ACC112 (cell line): ENCODE results near the gene ZDHHC24.
A peak's percentile ranks its signal among the peaks of the same experiment; 100 is the strongest.
"Not testable (repeated sequence)": the region's sequence is repeated elsewhere in the genome, so short reads cannot be mapped to it uniquely, and the experiment has no call there.

Source experiments
- H2AFZ ChIP-seq: fragments of 200-600 bp; sonication (generic); one replicate; pipeline ENCODE4 v1.6.0; 2017; ENCODE audit warnings: antibody characterized with exemption, low read length; ENCODE audit not compliant: unreplicated experiment
- H3K27ac ChIP-seq: fragments of 200-600 bp; sonication (generic); 2 replicates; pipeline ENCODE4 v1.5.1; 2014; ENCODE audit warnings: low read depth, mild to moderate bottlenecking, antibody characterized with exemption, low read length, moderate library complexity
- H3K27me3 ChIP-seq: fragments of 200-600 bp; sonication (generic); 2 replicates; pipeline ENCODE4 v1.6.1; 2014; ENCODE audit warnings: mild to moderate bottlenecking, antibody characterized with exemption, low read length, moderate library complexity, mixed read lengths; ENCODE audit not compliant: insufficient read depth
- H3K36me3 ChIP-seq: fragments of 200-600 bp; sonication (generic); 2 replicates; pipeline ENCODE4 v1.6.1; 2016; ENCODE audit warnings: mild to moderate bottlenecking, antibody characterized with exemption, low read length, moderate library complexity, mixed read lengths; ENCODE audit not compliant: insufficient read depth
- H3K4me1 ChIP-seq: fragments of 200-600 bp; sonication (generic); one replicate; pipeline ENCODE4 v1.6.1; 2016; ENCODE audit warnings: low read length, mixed read lengths; ENCODE audit not compliant: insufficient read depth, unreplicated experiment, control insufficient read depth
- H3K4me3 ChIP-seq: fragments of 200-600 bp; sonication (generic); 2 replicates; pipeline ENCODE4 v1.5.1; 2014; ENCODE audit warnings: mild to moderate bottlenecking, low read depth, low read length
- H3K79me2 ChIP-seq: fragments of 200-600 bp; sonication (generic); one replicate; pipeline ENCODE4 v1.6.0; 2016; ENCODE audit warnings: low read length; ENCODE audit not compliant: control insufficient read depth, unreplicated experiment, insufficient read depth

The ZDHHC24 gene

DNA sequence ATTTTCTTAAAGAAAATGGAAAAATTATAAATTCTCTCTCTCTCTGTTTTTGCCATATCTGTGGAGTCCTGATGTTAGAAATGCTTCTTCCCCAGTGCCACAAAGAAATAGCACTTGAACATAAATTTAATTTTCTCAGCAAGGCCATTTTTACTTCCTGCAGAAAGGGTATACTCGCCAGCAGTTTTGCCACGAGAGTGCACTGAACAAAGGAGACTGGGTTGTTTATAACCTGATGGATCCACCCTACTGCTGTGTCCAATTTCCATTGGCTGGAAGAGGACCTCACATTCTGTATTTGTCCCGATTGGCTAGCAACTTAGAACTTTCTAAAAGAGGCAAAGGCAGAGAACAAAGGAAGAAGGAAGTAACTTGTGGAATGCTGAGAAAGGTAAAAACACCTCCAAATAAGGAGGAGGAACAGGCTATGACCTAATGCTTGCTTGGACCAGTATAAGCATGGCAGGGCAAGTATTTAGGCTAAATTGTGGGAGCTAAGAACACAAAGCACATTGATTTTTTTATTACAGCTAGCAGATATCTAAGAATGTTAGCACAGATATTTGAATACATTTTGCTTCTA, 36.8 kb upstream of the ZDHHC24 start:
- H3K4me3 ChIP-seq, H3K27me3 ChIP-seq, H2AFZ ChIP-seq, H3K4me1 ChIP-seq, H3K27ac ChIP-seq, H3K36me3 ChIP-seq, H3K79me2 ChIP-seq: not testable (repeated sequence)

- Histone ChIP-seq H3K4me3 (no peak overlapping the region), H3K36me3 (no peaks in the 10 kb centered on the region), H3K27me3 (no peaks in the 10 kb centered on the region), H3K27ac (no peak overlapping the region), H2AFZ (no peak overlapping the region), H3K79me2 (no peaks in the 10 kb centered on the region), H3K4me1 (peaks cover 5% of the 10 kb centered on the region)
Observed at GRCh38 chr11:66581261-66581660, 35.4 kb upstream of the ZDHHC24 start.

- Histone ChIP-seq H3K36me3 (no peaks in the 10 kb centered on the region), H3K79me2 (no peaks in the 10 kb centered on the region), H3K4me1 (peaks cover 5% of the 10 kb centered on the region), H3K4me3 (no peak overlapping the region), H2AFZ (no peak overlapping the region), H3K27ac (no peak overlapping the region), H3K27me3 (no peaks in the 10 kb centered on the region)
Observed at GRCh38 chr11:66580803-66581202, 35.0 kb upstream of the ZDHHC24 start.

- no peaks in the 10 kb centered on the region for H3K36me3 ChIP-seq
- H2AFZ ChIP-seq = no peak overlapping the region
- no peaks in the 10 kb centered on the region for H3K27me3 ChIP-seq
- peak overlapping the region; percentile 11 for H3K4me3 ChIP-seq
- peaks cover 5% of the 10 kb centered on the region for H3K4me1 ChIP-seq
- H3K79me2 ChIP-seq = no peaks in the 10 kb centered on the region
- H3K27ac ChIP-seq = no peak overlapping the region
Observed at GRCh38 chr11:66579017-66579606, 33.3 kb upstream of the ZDHHC24 start.

DNA sequence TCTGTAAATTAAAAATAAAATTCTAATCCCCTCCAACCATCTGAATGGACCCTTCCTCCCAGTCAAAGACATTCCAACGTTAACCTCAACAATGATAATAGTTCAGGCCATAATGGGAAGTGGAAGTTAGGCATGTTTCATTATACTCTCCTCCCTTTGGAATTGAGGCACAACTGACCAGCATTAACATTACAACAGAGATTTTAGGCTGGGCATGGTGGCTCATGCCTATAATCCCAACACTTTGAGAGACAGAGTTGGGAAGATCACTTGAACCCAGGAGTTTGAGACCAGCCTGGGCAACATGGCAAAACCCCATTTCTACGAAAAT, 25.0 kb upstream of the ZDHHC24 start:
- Histone ChIP-seq H3K36me3 (no peaks in the 10 kb centered on the region), H3K27ac (no peak overlapping the region), H2AFZ (no peak overlapping the region), H3K27me3 (no peaks in the 10 kb centered on the region), H3K4me1 (no peaks in the 10 kb centered on the region), H3K79me2 (no peaks in the 10 kb centered on the region), H3K4me3 (no peak overlapping the region)

DNA sequence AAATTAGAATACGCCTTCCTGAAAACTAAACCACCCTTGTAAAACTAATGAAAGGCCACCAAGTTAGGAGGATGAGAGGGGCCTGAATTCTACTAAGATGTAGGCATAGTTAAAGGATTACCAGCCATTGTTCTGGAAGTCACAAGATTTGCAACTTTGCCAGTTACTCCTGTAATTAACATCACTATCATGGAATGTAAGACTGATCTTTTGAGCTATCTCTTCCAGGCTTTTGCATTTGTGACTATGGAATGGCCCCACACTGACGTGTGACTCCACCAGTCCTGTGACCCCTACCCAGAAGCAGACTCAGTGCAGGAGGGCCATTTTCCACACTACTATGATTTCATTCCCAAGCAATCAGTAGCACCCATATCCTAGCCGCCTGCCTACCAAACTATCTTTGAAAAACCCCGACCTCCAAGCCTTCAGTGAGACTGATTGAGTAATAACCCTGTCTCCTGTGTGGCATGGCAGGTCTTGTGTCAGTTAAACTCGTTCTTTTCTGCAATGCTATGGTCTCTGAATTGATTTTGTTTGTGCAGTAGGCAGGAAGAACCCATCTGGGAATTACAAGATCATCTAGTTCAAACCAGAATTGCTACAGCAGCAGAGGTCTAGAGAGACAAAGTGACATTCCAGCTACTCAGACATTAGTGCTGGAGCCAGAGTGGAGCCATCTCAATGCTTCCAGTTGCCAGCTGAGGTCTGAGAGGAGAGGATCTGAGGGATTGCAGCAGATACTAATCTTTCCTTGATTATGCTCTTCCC, 24.4 kb upstream of the ZDHHC24 start:
- H3K4me3 ChIP-seq = no peak overlapping the region

DNA sequence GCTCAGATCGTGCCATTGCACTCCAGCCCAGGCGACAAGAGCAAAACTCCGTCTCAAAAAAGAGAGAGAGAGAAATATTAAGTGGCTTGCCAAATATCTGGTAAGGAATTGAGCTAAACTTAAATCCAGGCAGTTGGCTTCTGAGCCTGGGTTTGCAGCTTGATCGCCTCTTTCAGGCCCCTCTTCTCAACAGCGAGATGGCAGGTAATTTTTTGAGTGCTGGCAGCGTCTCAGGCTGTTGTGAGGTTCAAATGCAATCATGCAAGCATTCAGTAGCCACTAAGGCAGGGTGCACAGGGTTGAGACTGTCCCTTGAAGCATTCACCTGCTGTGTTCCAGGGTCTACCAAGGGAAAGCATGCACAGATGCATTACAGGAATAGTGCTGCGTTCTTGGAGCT, 23.2 kb upstream of the ZDHHC24 start:
- Histone ChIP-seq H2AFZ (peak overlapping the region; percentile 70), H3K27ac (no peak overlapping the region), H3K79me2 (no peaks in the 10 kb centered on the region), H3K27me3 (no peaks in the 10 kb centered on the region), H3K36me3 (no peaks in the 10 kb centered on the region), H3K4me3 (peak overlapping the region; percentile 78; the same call in 1 of the 2 replicates), H3K4me1 (no peaks in the 10 kb centered on the region)

More for the DNA sequence above, 24.4 kb upstream of the ZDHHC24 start:
- H3K79me2 ChIP-seq = no peaks in the 10 kb centered on the region
- H3K36me3 ChIP-seq = no peaks in the 10 kb centered on the region
- no peak overlapping the region for H2AFZ ChIP-seq
- no peak overlapping the region for H3K27ac ChIP-seq
- no peaks in the 10 kb centered on the region for H3K4me1 ChIP-seq
- no peaks in the 10 kb centered on the region for H3K27me3 ChIP-seq

- no peaks in the 10 kb centered on the region for H3K4me1 ChIP-seq
- H3K4me3 ChIP-seq = peak within 1 kb of the TSS; percentile 78
- H2AFZ ChIP-seq = peak within 1 kb of the TSS; percentile 78
- no peaks in the 10 kb centered on the region for H3K79me2 ChIP-seq
- no peak within 1 kb of the TSS for H3K27ac ChIP-seq
- no peaks in the 10 kb centered on the region for H3K27me3 ChIP-seq
- no peaks in the 10 kb centered on the region for H3K36me3 ChIP-seq
Observed at GRCh38 chr11:66568124-66568916, 22.5 kb upstream of the ZDHHC24 start, which contains the start of gene CTSF. Gene CTSF (minus strand): TSS chr11:66568606. CDS start chr11:66568486, 120 bp downstream.

- H3K36me3 ChIP-seq = no peaks in the 10 kb centered on the region
- no peaks in the 10 kb centered on the region for H3K79me2 ChIP-seq
- no peak overlapping the region for H3K27ac ChIP-seq
- H3K4me3 ChIP-seq = peak overlapping the region; percentile 78
- H3K27me3 ChIP-seq = no peaks in the 10 kb centered on the region
- H3K4me1 ChIP-seq = no peaks in the 10 kb centered on the region
- peak overlapping the region; percentile 78 for H2AFZ ChIP-seq
Observed at GRCh38 chr11:66567787-66568123, 21.9 kb upstream of the ZDHHC24 start.

- Histone ChIP-seq H3K4me3 (no peak overlapping the region), H3K27ac (no peak overlapping the region), H3K36me3 (no peaks in the 10 kb centered on the region), H3K27me3 (no peaks in the 10 kb centered on the region), H3K4me1 (no peaks in the 10 kb centered on the region), H3K79me2 (no peaks in the 10 kb centered on the region), H2AFZ (no peak overlapping the region)
Observed at GRCh38 chr11:66566221-66566620, 20.4 kb upstream of the ZDHHC24 start.
